SIG-M5 treated with dmso at 0.1 percent for 504 hours (cell line): ENCODE measurements around the gene ZNF700.
"Not testable (repeated sequence)": the region's sequence is repeated elsewhere in the genome, so short reads cannot be mapped to it uniquely, and the experiment has no call there.

Experiments used
- DNase-seq: peaks from one replicate; lab custom pipeline; 2025; ENCODE audit not compliant: unreplicated experiment; lab: John Stamatoyannopoulos, UW

ZNF700 gene

GRCh38 chr19:11938383-11938782, 13.5 kb downstream of the ZNF700 start:
- not testable (repeated sequence) for DNase-seq

- not testable (repeated sequence) for DNase-seq
These were observed 16.5 kb downstream of the ZNF700 start for GRCh38 chr19:11941361-11941887.

GRCh38 chr19:11942008-11942842, 17.3 kb downstream of the ZNF700 start:
- no peak for DNase-seq

GRCh38 chr19:11942843-11943108, 17.9 kb downstream of the ZNF700 start:
- no peak for DNase-seq

- no peak for DNase-seq
These were observed 19.7 kb downstream of the ZNF700 start for GRCh38 chr19:11944656-11945055.

- no peak for DNase-seq
These were observed 23.7 kb downstream of the ZNF700 start for GRCh38 chr19:11948646-11949045.

GRCh38 chr19:11949201-11949600, 24.3 kb downstream of the ZNF700 start:
- no peak for DNase-seq

GRCh38 chr19:11949614-11950080, 24.7 kb downstream of the ZNF700 start:
- not testable (repeated sequence) for DNase-seq

GRCh38 chr19:11950312-11950711, 25.4 kb downstream of the ZNF700 start:
- no peak for DNase-seq

- DNase-seq, result no peak
These were observed 38.9 kb downstream of the ZNF700 start for GRCh38 chr19:11963566-11964355.

GRCh38 chr19:11964496-11964857, 39.6 kb downstream of the ZNF700 start:
- DNase-seq, result no peak

GRCh38 chr19:11964858-11965645, 40.1 kb downstream of the ZNF700 start, which contains the start of gene ZNF763:
Gene ZNF763, plus strand, starts transcription at chr19:11965040. Its CDS starts 169 bp downstream, at chr19:11965209.
- no peak for DNase-seq

- DNase-seq, result no peak
These were observed 45.3 kb downstream of the ZNF700 start for GRCh38 chr19:11970174-11970573.

GRCh38 chr19:11971041-11971440, 46.1 kb downstream of the ZNF700 start:
- DNase-seq, result no peak

- DNase-seq, result no peak
These were observed 48.3 kb downstream of the ZNF700 start for GRCh38 chr19:11973019-11973810.

- DNase-seq, result no peak
These were observed 53.7 kb downstream of the ZNF700 start for GRCh38 chr19:11978492-11979100.

GRCh38 chr19:11979527-11979926, 54.6 kb downstream of the ZNF700 start:
- no peak for DNase-seq

GRCh38 chr19:11982526-11982925, 57.6 kb downstream of the ZNF700 start:
- DNase-seq, result no peak

GRCh38 chr19:11984986-11985385, 60.1 kb downstream of the ZNF700 start:
- no peak for DNase-seq

- DNase-seq, result no peak
These were observed 61.8 kb downstream of the ZNF700 start for GRCh38 chr19:11986754-11987153.
